Osteoblast (primary cell): ENCODE measurements around the gene KLKB1. TPM values are rescaled to one million over a fixed set of nuclear protein-coding genes. Genes with fewer than 3 reads are reported as not detected.

Experiments used
- DNase-seq: peaks from one replicate; pipeline ENCODE4 v3.0.0; 2011; ENCODE audit warnings: low spot score, mixed read lengths; ENCODE audit not compliant: insufficient read length; ENCODE audit errors: missing footprints
- H2AFZ ChIP-seq: 2 replicates; pipeline ENCODE4 v1.6.0; 2011; ENCODE audit warnings: mild to moderate bottlenecking, low read length
- H3K27ac ChIP-seq: 2 replicates; pipeline ENCODE4 v1.5.1; 2011; ENCODE audit warnings: mild to moderate bottlenecking, low read depth, low read length, moderate library complexity
- H3K27me3 ChIP-seq: 2 replicates; pipeline ENCODE4 v1.6.0; 2012; ENCODE audit warnings: mild to moderate bottlenecking, control low read depth, inconsistent platforms, low read length, moderate library complexity; ENCODE audit not compliant: insufficient read depth
- H3K36me3 ChIP-seq: 2 replicates; pipeline ENCODE4 v1.5.1; 2011; ENCODE audit warnings: mild to moderate bottlenecking, low read length, control low read depth, moderate library complexity; ENCODE audit not compliant: insufficient read depth
- H3K4me1 ChIP-seq: 2 replicates; pipeline ENCODE4 v1.5.1; 2011; ENCODE audit warnings: mild to moderate bottlenecking, low read length, control low read depth, moderate library complexity; ENCODE audit not compliant: insufficient read depth
- H3K4me2 ChIP-seq: 2 replicates; pipeline ENCODE4 v1.6.0; 2011; ENCODE audit warnings: mild to moderate bottlenecking, low read length; ENCODE audit not compliant: insufficient read depth
- H3K4me3 ChIP-seq: fragments of 200-600 bp; sonication (generic); 3 replicates; pipeline ENCODE4 v1.5.1; 2012; ENCODE audit warnings: mild to moderate bottlenecking, low read length, inconsistent platforms; ENCODE audit not compliant: insufficient read depth
- H3K79me2 ChIP-seq: 2 replicates; pipeline ENCODE4 v1.6.0; 2012; ENCODE audit warnings: mild to moderate bottlenecking, low read length, control low read depth, inconsistent platforms; ENCODE audit not compliant: insufficient read depth
- H3K9me3 ChIP-seq: 2 replicates; pipeline ENCODE4 v1.5.1; 2011; ENCODE audit warnings: low read depth, low read length, control low read depth
- H4K20me1 ChIP-seq: 2 replicates; pipeline ENCODE4 v1.6.0; 2012; ENCODE audit warnings: mild to moderate bottlenecking, low read length, control low read depth; ENCODE audit not compliant: insufficient read depth
- total RNA-seq: library from RNA; depleted of rRNA; stranded (reverse); fragments of >200 nt; gene quantifications from 2 replicates; pipeline ENCODE4 v1.2.3, GENCODE V29; 2012
- TF ChIP-seq, protein P1 (sequence below): IDR thresholded peaks from 2 replicates; pipeline ENCODE4 v1.5.1; 2011; ENCODE audit warnings: mild to moderate bottlenecking, low read depth, low read length, moderate library complexity; ENCODE audit errors: extremely low read depth

Gene KLKB1
- total RNA-seq, 1 donor: not detected

DNA sequence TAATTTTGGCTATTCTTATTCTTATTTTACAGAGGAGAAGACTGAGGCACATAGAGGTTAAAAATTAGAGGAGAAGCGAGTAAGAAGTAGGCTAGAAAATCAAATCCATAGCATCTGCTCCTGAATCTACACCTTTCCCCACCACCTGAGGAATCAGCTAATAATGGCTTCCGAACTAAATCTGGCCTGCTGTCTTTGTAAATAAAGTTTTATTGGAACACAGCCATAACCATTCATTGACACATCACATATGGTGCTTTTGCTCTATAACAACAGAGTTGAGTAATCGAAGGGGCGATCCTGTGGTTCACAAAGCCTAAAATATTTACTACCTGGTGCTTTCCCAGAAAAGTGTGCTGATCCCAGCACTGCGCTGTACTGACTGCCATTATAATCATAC, 76.9 kb downstream of the KLKB1 start:
- peaks cover 5% of the 10 kb centered on the region for H3K27me3 ChIP-seq

DNA sequence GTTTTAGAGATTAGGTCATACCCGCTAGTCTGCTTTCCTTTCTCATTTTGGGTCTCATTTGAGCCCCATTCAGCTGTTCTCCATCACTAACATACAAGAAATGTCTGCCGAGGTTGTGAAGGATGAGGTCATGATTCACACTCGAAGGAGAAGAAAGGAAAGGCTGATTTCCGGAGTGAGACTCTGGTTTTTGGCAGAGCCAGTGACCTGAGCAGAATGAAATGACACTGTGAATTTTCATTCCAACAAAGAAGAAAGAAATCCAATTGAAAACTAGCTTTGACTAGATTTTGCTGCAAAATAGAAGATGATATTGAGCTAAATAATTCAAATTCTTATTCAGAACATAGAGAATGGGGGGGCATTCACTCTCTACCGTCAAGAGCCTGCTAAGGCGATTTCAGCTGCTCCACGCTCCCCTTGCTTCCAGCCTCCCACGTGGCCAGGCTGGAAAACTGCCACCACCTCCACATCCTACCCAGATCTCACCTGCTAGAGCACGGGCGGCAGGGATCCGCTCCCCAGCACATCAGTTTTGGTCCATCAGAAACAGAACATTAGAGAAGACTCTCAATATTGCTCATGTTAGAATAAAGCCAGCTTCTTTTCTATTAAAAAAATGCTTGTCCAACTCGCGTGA, 77.7 kb downstream of the KLKB1 start:
- TF ChIP-seq, protein P1, sequence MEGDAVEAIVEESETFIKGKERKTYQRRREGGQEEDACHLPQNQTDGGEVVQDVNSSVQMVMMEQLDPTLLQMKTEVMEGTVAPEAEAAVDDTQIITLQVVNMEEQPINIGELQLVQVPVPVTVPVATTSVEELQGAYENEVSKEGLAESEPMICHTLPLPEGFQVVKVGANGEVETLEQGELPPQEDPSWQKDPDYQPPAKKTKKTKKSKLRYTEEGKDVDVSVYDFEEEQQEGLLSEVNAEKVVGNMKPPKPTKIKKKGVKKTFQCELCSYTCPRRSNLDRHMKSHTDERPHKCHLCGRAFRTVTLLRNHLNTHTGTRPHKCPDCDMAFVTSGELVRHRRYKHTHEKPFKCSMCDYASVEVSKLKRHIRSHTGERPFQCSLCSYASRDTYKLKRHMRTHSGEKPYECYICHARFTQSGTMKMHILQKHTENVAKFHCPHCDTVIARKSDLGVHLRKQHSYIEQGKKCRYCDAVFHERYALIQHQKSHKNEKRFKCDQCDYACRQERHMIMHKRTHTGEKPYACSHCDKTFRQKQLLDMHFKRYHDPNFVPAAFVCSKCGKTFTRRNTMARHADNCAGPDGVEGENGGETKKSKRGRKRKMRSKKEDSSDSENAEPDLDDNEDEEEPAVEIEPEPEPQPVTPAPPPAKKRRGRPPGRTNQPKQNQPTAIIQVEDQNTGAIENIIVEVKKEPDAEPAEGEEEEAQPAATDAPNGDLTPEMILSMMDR: no peak
- DNase-seq: no peak
- H3K27me3 ChIP-seq: peaks cover 5% of the 10 kb centered on the region
- no peaks in the 10 kb centered on the region for H3K9me3 ChIP-seq
- no peak overlapping the region for H3K27ac ChIP-seq
- H2AFZ ChIP-seq: no peak overlapping the region
- H3K4me1 ChIP-seq: no peaks in the 10 kb centered on the region
- H3K4me3 ChIP-seq: no peak overlapping the region
- H4K20me1 ChIP-seq: no peaks in the 10 kb centered on the region
- no peak overlapping the region for H3K4me2 ChIP-seq
- no peaks in the 10 kb centered on the region for H3K79me2 ChIP-seq
- H3K36me3 ChIP-seq: no peaks in the 10 kb centered on the region

More for the DNA sequence above, 76.9 kb downstream of the KLKB1 start:
- H3K4me2 ChIP-seq: no peak overlapping the region
- H3K4me1 ChIP-seq: no peaks in the 10 kb centered on the region
- H3K36me3 ChIP-seq: no peaks in the 10 kb centered on the region
- no peak for DNase-seq
- H3K27ac ChIP-seq: no peak overlapping the region
- TF ChIP-seq, protein P1: no peak
- H4K20me1 ChIP-seq: no peaks in the 10 kb centered on the region
- H3K79me2 ChIP-seq: no peaks in the 10 kb centered on the region
- no peak overlapping the region for H2AFZ ChIP-seq
- no peaks in the 10 kb centered on the region for H3K9me3 ChIP-seq
- no peak overlapping the region for H3K4me3 ChIP-seq

DNA sequence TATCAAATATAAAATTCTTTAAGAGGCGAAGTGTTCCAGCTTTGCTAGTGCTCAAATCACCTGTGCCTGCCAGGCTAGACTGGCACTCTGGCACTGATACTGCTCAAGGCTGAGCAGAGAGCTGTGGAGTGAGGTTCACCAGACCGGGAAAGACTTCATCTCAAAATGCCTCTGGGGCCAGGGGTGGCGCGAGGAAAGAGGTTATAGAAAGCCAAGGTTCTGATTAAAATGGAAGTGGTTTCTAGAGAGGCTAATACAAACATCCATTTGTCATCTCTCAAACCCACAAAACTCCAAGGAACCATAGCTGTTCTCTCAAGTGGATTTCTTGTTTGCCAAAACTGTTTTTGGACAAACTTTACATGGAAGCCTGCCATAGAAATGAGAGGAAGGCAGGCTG, 80.2 kb downstream of the KLKB1 start:
- Histone ChIP-seq H4K20me1 (no peaks in the 10 kb centered on the region), H3K4me2 (no peak overlapping the region), H3K27ac (no peak overlapping the region)

DNA sequence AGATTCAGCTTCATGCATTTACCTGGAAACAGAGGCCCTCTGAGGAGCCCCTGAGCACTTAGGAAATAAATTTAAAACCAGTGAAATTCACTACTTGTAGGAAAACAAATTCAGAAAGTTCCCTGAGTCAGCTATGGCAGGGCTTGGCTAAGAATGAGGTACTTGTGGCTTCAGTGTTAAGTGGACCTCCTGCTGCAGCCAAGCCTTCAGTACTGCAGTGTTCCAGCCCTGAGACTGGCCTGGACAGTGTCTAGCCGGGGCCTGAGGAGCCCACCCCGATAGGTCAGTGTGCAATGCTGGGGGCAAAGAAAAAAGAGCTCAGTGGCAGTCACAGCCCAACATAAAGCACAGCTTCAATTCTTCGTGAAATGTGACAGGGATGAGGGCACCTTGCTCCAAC, 80.6 kb downstream of the KLKB1 start:
- Histone ChIP-seq H3K27ac (no peak overlapping the region), H3K4me2 (no peak overlapping the region), H4K20me1 (no peaks in the 10 kb centered on the region), H3K36me3 (no peaks in the 10 kb centered on the region), H3K79me2 (no peaks in the 10 kb centered on the region), H3K4me1 (no peaks in the 10 kb centered on the region), H3K27me3 (peaks cover 5% of the 10 kb centered on the region), H3K9me3 (no peaks in the 10 kb centered on the region), H3K4me3 (no peak overlapping the region), H2AFZ (no peak overlapping the region)
- DNase-seq: no peak
- TF ChIP-seq, protein P1: no peak

More for the DNA sequence above, 80.2 kb downstream of the KLKB1 start:
- Histone ChIP-seq H3K4me3 (no peak overlapping the region), H3K9me3 (no peaks in the 10 kb centered on the region), H2AFZ (no peak overlapping the region), H3K79me2 (no peaks in the 10 kb centered on the region), H3K36me3 (no peaks in the 10 kb centered on the region), H3K27me3 (peaks cover 5% of the 10 kb centered on the region), H3K4me1 (no peaks in the 10 kb centered on the region)
- TF ChIP-seq, protein P1: no peak
- DNase-seq: no peak

Other genes starting within 250 kb of the KLKB1 start
- gene TLR3, start 158.4 kb upstream of the KLKB1 start, total RNA-seq: 8.0 and 8.8 TPM in 2 replicates
- 3.3 and 12.7 TPM in 2 replicates for gene FAM149A, start 122.8 kb upstream of the KLKB1 start, total RNA-seq
- 29.0 and 41.8 TPM in 2 replicates for gene CYP4V2, start 35.9 kb upstream of the KLKB1 start, total RNA-seq
- gene F11, start 38.7 kb downstream of the KLKB1 start, total RNA-seq: not detected in 2 replicates